Liver (tissue), 9 donors: ENCODE data around the gene PLCB2. TPM values are rescaled to one million over a fixed set of nuclear protein-coding genes. Genes with fewer than 3 reads are reported as not detected.

Experiments used
- DNase-seq: peaks from one replicate; pipeline ENCODE4 v3.0.0-alpha.2; 2017; ENCODE audit warnings: low spot score
- H3K27ac ChIP-seq, 2 donors: one replicate each; pipeline ENCODE4 v1.7.0; 2013; ENCODE audit warnings: inconsistent platforms in 2 of 2, low read length in 2 of 2, control low read depth in 1 of 2, low read depth in 1 of 2, mild to moderate bottlenecking in 1 of 2
- H3K27me3 ChIP-seq, 4 donors: one replicate each; pipeline versions ENCODE4 v1.6.1 to v1.7.0; 2013; ENCODE audit warnings: low read length in 3 of 4, inconsistent platforms in 1 of 4, mild to moderate bottlenecking in 1 of 4, moderate library complexity in 1 of 4; ENCODE audit not compliant: control insufficient read depth in 4 of 4, insufficient read depth in 4 of 4
- H3K36me3 ChIP-seq, 4 donors: one replicate each; pipeline versions ENCODE4 v1.6.1 to v1.7.0; 2013; ENCODE audit warnings: low read length in 3 of 4, mild to moderate bottlenecking in 3 of 4, low read depth in 1 of 4, moderate library complexity in 1 of 4; ENCODE audit not compliant: control insufficient read depth in 4 of 4, insufficient read depth in 3 of 4
- H3K4me1 ChIP-seq, 4 donors: one replicate each; pipeline versions ENCODE4 v1.6.1 to v1.7.0; 2013; ENCODE audit warnings: low read length in 3 of 4, mild to moderate bottlenecking in 3 of 4, moderate library complexity in 1 of 4; ENCODE audit not compliant: control insufficient read depth in 4 of 4, insufficient read depth in 4 of 4
- H3K4me3 ChIP-seq, 3 donors: one replicate each; pipeline versions ENCODE4 v1.6.1 to v1.7.0; 2013; ENCODE audit warnings: low read length in 3 of 3, control low read depth in 1 of 3, low read depth in 1 of 3, mild to moderate bottlenecking in 1 of 3
- H3K9ac ChIP-seq, 2 donors: one replicate each; pipeline ENCODE4 v1.7.0; 2013; ENCODE audit warnings: low read length in 2 of 2, mild to moderate bottlenecking in 2 of 2, moderate library complexity in 2 of 2, control low read depth in 1 of 2, low read depth in 1 of 2
- H3K9me3 ChIP-seq, 4 donors: one replicate each; pipeline versions ENCODE4 v1.6.1 to v1.7.0; 2013; ENCODE audit warnings: low read length in 3 of 4; ENCODE audit not compliant: control insufficient read depth in 4 of 4
- EGR1 ChIP-seq, 2 donors: IDR thresholded peaks; 2 replicates each; pipeline ENCODE4 v1.6.1; 2016 to 2018; ENCODE audit warnings: antibody characterized with exemption in 2 of 2, low read depth in 2 of 2
- GABPA ChIP-seq, 2 donors: IDR thresholded peaks in 1 of 2; conservative IDR thresholded peaks in 1 of 2; 2 replicates each; pipeline ENCODE4 v1.6.1; 2016; ENCODE audit warnings: antibody characterized with exemption in 2 of 2, mild to moderate bottlenecking in 1 of 2, moderate library complexity in 1 of 2
- HNF4A ChIP-seq, 2 donors: conservative IDR thresholded peaks; 2 replicates each; pipeline ENCODE4 v1.6.1; 2016; ENCODE audit warnings: antibody characterized with exemption in 2 of 2, mild to moderate bottlenecking in 2 of 2
- JUND ChIP-seq, 2 donors: IDR thresholded peaks; 2 replicates each; pipeline ENCODE4 v1.6.1; 2016; ENCODE audit warnings: antibody characterized with exemption in 2 of 2
- RAD21 ChIP-seq, 2 donors: IDR thresholded peaks; 2 replicates each; pipeline ENCODE4 v1.6.1; 2016; ENCODE audit warnings: antibody characterized with exemption in 2 of 2, mild to moderate bottlenecking in 2 of 2
- SP1 ChIP-seq: IDR thresholded peaks from 2 replicates; pipeline ENCODE4 v1.6.1; 2018; ENCODE audit warnings: antibody characterized with exemption, mild to moderate bottlenecking
- TAF1 ChIP-seq: conservative IDR thresholded peaks from 2 replicates; pipeline ENCODE4 v1.6.1; 2016; ENCODE audit warnings: antibody characterized with exemption, mild to moderate bottlenecking
- ZBTB33 ChIP-seq: IDR thresholded peaks from 2 replicates; pipeline ENCODE4 v1.6.1; 2016; ENCODE audit warnings: antibody characterized with exemption
- WGBS: extraction: QIAGEN DNeasy Blood & Tissue Kit; methylation state at CpG from one replicate; pipeline ENCODE4 v1.1.7; 2013; 5-methylcytosine and 5-hydroxymethylcytosine counted together
- polyA plus RNA-seq, 2 donors: library from polyadenylated mRNA; stranded (reverse) in 1 of 2; unstranded in 1 of 2; fragments of 200-250 nt in 1 of 2; fragments of >200 nt in 1 of 2; fragmentation: Nextera tagmentation in 1 of 2; extraction: Ambion mirVana in 1 of 2; gene quantifications; one replicate each; pipeline versions ENCODE4 v1.2.1 to v1.2.3, GENCODE V29; 2013 to 2015
- total RNA-seq, 2 donors: library from RNA; depleted of rRNA; stranded (reverse); fragments of >200 nt; gene quantifications; one replicate each; pipeline ENCODE4 v1.2.3, GENCODE V29; 2014
- TF ChIP-seq, protein P1 (sequence below): fragments of 150-350 bp; IDR thresholded peaks from 2 replicates; pipeline ENCODE4 v1.5.1; 2017; ENCODE audit warnings: improper control_type of control experiment, low read depth, low read length; ENCODE audit not compliant: missing input control
- TF ChIP-seq, protein P2 (sequence below): IDR thresholded peaks from 2 replicates; pipeline ENCODE4 v1.6.1; 2016; ENCODE audit warnings: antibody characterized with exemption
- donor health status: healthy.
- donor health status: healthy.
- donor health status: healthy.
- donor health status: healthy.
- donor health status: healthy.

The PLCB2 gene
- total and polyA plus RNA-seq, 4 donors: 2.1 to 13.3 (median 7.6) TPM

GRCh38 chr15:40345225-40345866 is 37.6 kb upstream of the PLCB2 start:
- no peaks in the 10 kb centered on the region for H3K36me3 ChIP-seq
- no peak overlapping the region for H3K27ac ChIP-seq
- TF ChIP-seq HNF4A (conservative IDR thresholded peaks at IDR 0.05): no peak
- H3K4me1 ChIP-seq: peaks cover 3 to 9% (median 6%) of the 10 kb centered on the region in 4 donors
- H3K9me3 ChIP-seq: no peaks in the 10 kb centered on the region
- no peak overlapping the region for H3K4me3 ChIP-seq
- no peak for DNase-seq
- no peaks in the 10 kb centered on the region for H3K27me3 ChIP-seq
- WGBS: 60% methylated on average over 10 of the region's 10 CpGs
- no peak overlapping the region for H3K9ac ChIP-seq

- no peaks in the 10 kb centered on the region for H3K36me3 ChIP-seq
- peak; percentile 65 for DNase-seq
- no peaks in the 10 kb centered on the region for H3K9me3 ChIP-seq
- H3K4me1 ChIP-seq: peaks cover 7 to 16% (median 13%) of the 10 kb centered on the region in 4 donors
- WGBS: 26% methylated on average over 15 of the region's 15 CpGs
- no peak for TF ChIP-seq JUND (IDR thresholded peaks at IDR 0.05)
- no peak for TF ChIP-seq ZBTB33
- TF ChIP-seq RAD21 (IDR thresholded peaks at IDR 0.05): peak; percentile 82 to 85
- TF ChIP-seq, protein P1, sequence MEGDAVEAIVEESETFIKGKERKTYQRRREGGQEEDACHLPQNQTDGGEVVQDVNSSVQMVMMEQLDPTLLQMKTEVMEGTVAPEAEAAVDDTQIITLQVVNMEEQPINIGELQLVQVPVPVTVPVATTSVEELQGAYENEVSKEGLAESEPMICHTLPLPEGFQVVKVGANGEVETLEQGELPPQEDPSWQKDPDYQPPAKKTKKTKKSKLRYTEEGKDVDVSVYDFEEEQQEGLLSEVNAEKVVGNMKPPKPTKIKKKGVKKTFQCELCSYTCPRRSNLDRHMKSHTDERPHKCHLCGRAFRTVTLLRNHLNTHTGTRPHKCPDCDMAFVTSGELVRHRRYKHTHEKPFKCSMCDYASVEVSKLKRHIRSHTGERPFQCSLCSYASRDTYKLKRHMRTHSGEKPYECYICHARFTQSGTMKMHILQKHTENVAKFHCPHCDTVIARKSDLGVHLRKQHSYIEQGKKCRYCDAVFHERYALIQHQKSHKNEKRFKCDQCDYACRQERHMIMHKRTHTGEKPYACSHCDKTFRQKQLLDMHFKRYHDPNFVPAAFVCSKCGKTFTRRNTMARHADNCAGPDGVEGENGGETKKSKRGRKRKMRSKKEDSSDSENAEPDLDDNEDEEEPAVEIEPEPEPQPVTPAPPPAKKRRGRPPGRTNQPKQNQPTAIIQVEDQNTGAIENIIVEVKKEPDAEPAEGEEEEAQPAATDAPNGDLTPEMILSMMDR: peak; percentile 75
- H3K9ac ChIP-seq: no peak overlapping the region
- no peak overlapping the region for H3K4me3 ChIP-seq
- H3K27me3 ChIP-seq: no peaks in the 10 kb centered on the region
- H3K27ac ChIP-seq: no peak overlapping the region
Observed at GRCh38 chr15:40344631-40345120, 36.9 kb upstream of the PLCB2 start.

GRCh38 chr15:40344217-40344616 is 36.5 kb upstream of the PLCB2 start:
- Histone ChIP-seq H3K4me3 (no peak overlapping the region), H3K9me3 (no peaks in the 10 kb centered on the region), H3K36me3 (no peaks in the 10 kb centered on the region), H3K27me3 (no peaks in the 10 kb centered on the region), H3K27ac (no peak overlapping the region), H3K4me1 (peaks cover 7 to 20% (median 16%) of the 10 kb centered on the region in 4 donors), H3K9ac (no peak overlapping the region)
- 39% methylated on average over 6 of the region's 6 CpGs for WGBS
- TF ChIP-seq SP1 (no peak), ZBTB33 (no peak), EGR1 (IDR thresholded peaks at IDR 0.05; ENCODE audit: low read depth in 2 of 2) (no peak), GABPA (IDR thresholded peaks at IDR 0.05 in 1 of 2, conservative IDR thresholded peaks at IDR 0.05 in 1 of 2) (no peak), TAF1 (no peak), HNF4A (conservative IDR thresholded peaks at IDR 0.05) (no peak)
- TF ChIP-seq, protein P2, sequence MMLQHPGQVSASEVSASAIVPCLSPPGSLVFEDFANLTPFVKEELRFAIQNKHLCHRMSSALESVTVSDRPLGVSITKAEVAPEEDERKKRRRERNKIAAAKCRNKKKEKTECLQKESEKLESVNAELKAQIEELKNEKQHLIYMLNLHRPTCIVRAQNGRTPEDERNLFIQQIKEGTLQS: no peak
- DNase-seq: no peak
